HG02938 (cell line): Measurements from ENCODE around the gene EMILIN2.

ENCODE experiments used
- ATAC-seq: cut with Tn5 transposase; IDR thresholded peaks from one replicate; pipeline ENCODE4 v1.9.1; 2021; ENCODE audit warnings: mild to moderate bottlenecking, moderate library complexity; ENCODE audit not compliant: unreplicated experiment

The EMILIN2 gene

GRCh38 chr18:2872095-2872494 is 25.3 kb downstream of the EMILIN2 start:
- ATAC-seq, result no peak

- no peak for ATAC-seq
Measured at GRCh38 chr18:2874765-2875164, 28.0 kb downstream of the EMILIN2 start.

- ATAC-seq, result no peak
Measured at GRCh38 chr18:2878656-2879330, 32.0 kb downstream of the EMILIN2 start.

- ATAC-seq, result no peak
Measured at GRCh38 chr18:2879889-2880288, 33.1 kb downstream of the EMILIN2 start.

GRCh38 chr18:2880473-2880872 is 33.7 kb downstream of the EMILIN2 start:
- no peak for ATAC-seq

GRCh38 chr18:2881088-2881839 is 34.5 kb downstream of the EMILIN2 start:
- ATAC-seq, result no peak

- ATAC-seq, result no peak
Measured at GRCh38 chr18:2881840-2882195, 35.0 kb downstream of the EMILIN2 start.

- ATAC-seq, result no peak
Measured at GRCh38 chr18:2882201-2882600, 35.4 kb downstream of the EMILIN2 start.

- no peak for ATAC-seq
Measured at GRCh38 chr18:2883076-2883735, 36.4 kb downstream of the EMILIN2 start.

GRCh38 chr18:2884706-2885285 is 38.0 kb downstream of the EMILIN2 start:
- no peak for ATAC-seq

GRCh38 chr18:2887470-2887869 is 40.7 kb downstream of the EMILIN2 start:
- no peak for ATAC-seq

GRCh38 chr18:2889761-2890192 is 43.0 kb downstream of the EMILIN2 start:
- ATAC-seq, result no peak

- ATAC-seq, result no peak
Measured at GRCh38 chr18:2890606-2891005, 43.8 kb downstream of the EMILIN2 start.

- no peak for ATAC-seq
Measured at GRCh38 chr18:2891526-2892431, 45.0 kb downstream of the EMILIN2 start.

GRCh38 chr18:2893056-2893455 is 46.2 kb downstream of the EMILIN2 start:
- no peak for ATAC-seq

- no peak for ATAC-seq
Measured at GRCh38 chr18:2893676-2894075, 46.9 kb downstream of the EMILIN2 start.

GRCh38 chr18:2894131-2894840 is 47.5 kb downstream of the EMILIN2 start:
- no peak for ATAC-seq

GRCh38 chr18:2894841-2895370 is 48.1 kb downstream of the EMILIN2 start:
- ATAC-seq, result no peak

GRCh38 chr18:2895391-2895790 is 48.6 kb downstream of the EMILIN2 start:
- ATAC-seq, result no peak

- no peak for ATAC-seq
Measured at GRCh38 chr18:2896990-2897389, 50.2 kb downstream of the EMILIN2 start.
